B cell (primary cell): ENCODE measurements around the gene URM1. TPM values are rescaled to one million over a fixed set of nuclear protein-coding genes. Genes with fewer than 3 reads are reported as not detected.

ENCODE experiments used
- ATAC-seq: fragments of 200-7000 bp; cut with Tn5 transposase; one replicate; pipeline ENCODE4 v1.10.0; 2021; ENCODE audit warnings: low read depth, mild to moderate bottlenecking, moderate number of reproducible peaks, moderate library complexity
- CTCF ChIA-PET: fragments of 350-600 bp; sonication (Branson Sonifier 250); formaldehyde crosslinking; loops from one replicate; lab custom pipeline; 2021; ENCODE audit warnings: antibody characterized with exemption, inconsistent platforms; lab: Charles Lee
- POLR2A ChIA-PET: fragments of 350-600 bp; sonication (Branson Sonifier 250); formaldehyde crosslinking; loops from one replicate; lab custom pipeline; 2021; ENCODE audit warnings: antibody characterized with exemption; lab: Charles Lee
- DNase-seq: peaks from one replicate; pipeline ENCODE4 v3.0.0; 2013
- H2AFZ ChIP-seq: 2 replicates; pipeline ENCODE4 v1.6.1; 2012; ENCODE audit warnings: mild to moderate bottlenecking, low read depth, low read length; ENCODE audit not compliant: insufficient read depth, poor library complexity, severe bottlenecking
- H3K27ac ChIP-seq, 2 donors: 1 replicate in 1 of 2; 2 replicates in 1 of 2; pipeline ENCODE4 v1.5.1; 2012 to 2013; ENCODE audit warnings: low read length in 2 of 2, mild to moderate bottlenecking in 2 of 2, moderate library complexity in 1 of 2
- H3K27me3 ChIP-seq, 4 experiments: fragments of 200-600 bp in 1 of 4; sonication (generic) in 1 of 4; replicated peaks in 1 of 4; 1 replicate in 2 of 4; 2 replicates in 2 of 4; pipeline versions ENCODE4 v1.6.1 to v1.7.0; 2013 to 2016; ENCODE audit warnings: low read length in 3 of 4, mild to moderate bottlenecking in 2 of 4, mixed read lengths in 1 of 4, moderate library complexity in 1 of 4; ENCODE audit not compliant: insufficient read depth in 4 of 4, control insufficient read depth in 3 of 4; ENCODE audit errors: control extremely low read depth in 1 of 4
- H3K36me3 ChIP-seq, 2 experiments: replicated peaks in 1 of 2; 1 replicate in 1 of 2; 2 replicates in 1 of 2; pipeline versions ENCODE4 v1.6.1 to v1.7.1; 2013; ENCODE audit warnings: low read length in 1 of 2; ENCODE audit not compliant: insufficient read depth in 2 of 2, control insufficient read depth in 1 of 2; ENCODE audit errors: control extremely low read depth in 1 of 2, extremely low read depth in 1 of 2
- H3K4me1 ChIP-seq, 2 donors: fragments of 200-600 bp in 1 of 2; sonication (generic) in 1 of 2; 1 replicate in 1 of 2; 2 replicates in 1 of 2; pipeline versions ENCODE4 v1.5.1 to v1.6.1; 2013 to 2017; ENCODE audit warnings: low read length in 2 of 2; ENCODE audit not compliant: control insufficient read depth in 2 of 2, insufficient read depth in 2 of 2
- H3K4me2 ChIP-seq: replicated peaks from 2 replicates; pipeline ENCODE3; 2012; ENCODE audit warnings: mild to moderate bottlenecking, low read depth, low read length; ENCODE audit not compliant: poor library complexity, severe bottlenecking
- H3K4me3 ChIP-seq, 5 experiments: fragments of 200-600 bp in 1 of 5; sonication (generic) in 1 of 5; 1 replicate in 3 of 5; 2 replicates in 2 of 5; pipeline versions ENCODE4 v1.5.1 to v1.7.0; 2011 to 2016; ENCODE audit warnings: low read length in 4 of 5, mild to moderate bottlenecking in 4 of 5, low read depth in 2 of 5, control low read depth in 1 of 5, moderate library complexity in 1 of 5; ENCODE audit not compliant: insufficient read depth in 1 of 5; ENCODE audit errors: control extremely low read depth in 1 of 5, extremely low read depth in 1 of 5
- H3K79me2 ChIP-seq: fragments of 200-600 bp; sonication (generic); one replicate; pipeline ENCODE4 v1.6.0; 2016; ENCODE audit warnings: low read length; ENCODE audit not compliant: control insufficient read depth, insufficient read depth
- H3K9ac ChIP-seq: fragments of 200-600 bp; sonication (generic); 2 replicates; pipeline ENCODE4 v1.6.1; 2017; ENCODE audit warnings: mild to moderate bottlenecking, low read length, moderate library complexity
- H3K9me3 ChIP-seq, 3 donors: one replicate each; pipeline versions ENCODE4 v1.6.1 to v1.7.1; 2013; ENCODE audit warnings: low read length in 2 of 3; ENCODE audit not compliant: control insufficient read depth in 2 of 3, insufficient read depth in 1 of 3; ENCODE audit errors: control extremely low read depth in 1 of 3
- H4K20me1 ChIP-seq: 2 replicates; pipeline ENCODE4 v1.6.0; 2012; ENCODE audit warnings: mild to moderate bottlenecking, low read length; ENCODE audit not compliant: insufficient read depth, control insufficient read depth, poor library complexity, severe bottlenecking
- H3K27ac Mint-ChIP-seq: one replicate; pipeline ENCODE4 v1.8.0; 2021; ENCODE audit warnings: mixed read lengths
- H3K27me3 Mint-ChIP-seq: one replicate; pipeline ENCODE4 v1.8.0; 2021; ENCODE audit warnings: mixed read lengths
- H3K4me1 Mint-ChIP-seq: one replicate; pipeline ENCODE4 v1.8.0; 2021; ENCODE audit warnings: mixed read lengths
- H3K4me3 Mint-ChIP-seq: one replicate; pipeline ENCODE4 v1.8.0; 2021; ENCODE audit warnings: mixed read lengths
- H3K9me3 Mint-ChIP-seq: one replicate; pipeline ENCODE4 v1.8.0; 2022; ENCODE audit warnings: mixed read lengths; ENCODE audit not compliant: insufficient read depth
- CTCF ChIP-seq: fragments of 200-600 bp; IDR thresholded peaks from one replicate; pipeline ENCODE4 v1.8.0; 2022; ENCODE audit warnings: antibody characterized with exemption, mild to moderate bottlenecking
- EZH2 ChIP-seq: IDR thresholded peaks from 2 replicates; pipeline ENCODE4 v1.6.1; 2012; ENCODE audit warnings: borderline replicate concordance, low read depth, mild to moderate bottlenecking, moderate library complexity, low read length; ENCODE audit not compliant: insufficient read depth, poor library complexity, severe bottlenecking
- WGBS: methylation state at CpG from one replicate; pipeline ENCODE4 v1.1.5; 2013; ENCODE audit warnings: missing lambda C conversion rate; ENCODE audit not compliant: insufficient coverage; 5-methylcytosine and 5-hydroxymethylcytosine counted together
- intact Hi-C: fragments of 100-400 bp; cut with micrococcal nuclease; formaldehyde crosslinking; loops from one replicate; pipeline ENCODE4 v1.10.0; 2022
- polyA plus RNA-seq: library from polyadenylated mRNA; depleted of rRNA; stranded (reverse); fragments of >200 nt; gene quantifications from 2 replicates; pipeline ENCODE4 v1.2.3, GENCODE V29; 2012
- total RNA-seq, 2 donors: library from RNA; stranded (reverse); fragments of 120-200 nt in 1 of 2; gene quantifications; 1 replicate in 1 of 2; 2 replicates in 1 of 2; pipeline versions ENCODE4 v1.2.3 to v1.2.4, GENCODE V29; 2013 to 2022

Gene URM1
- total and polyA plus RNA-seq, 2 donors (not counting 1 experiment from before 2014, with no cell fraction given) = 40.3 to 43.8 TPM

- peak within 1 kb of the TSS; percentile 61 to 95 (median 92) for H3K4me3 ChIP-seq
- POLR2A ChIA-PET = interaction anchor here (0.9 to 1.8 kb wide), 2 partner anchors 17 to 47 kb away, joined by 4 read pairs; partner anchors contain the start of genes GOLGA2, SLC27A4 and SWI5
- intact Hi-C loops = loop anchor here (1.0 to 5.0 kb wide), 6 partner anchors 18 to 230 kb away; partner anchors contain the start of genes CIZ1, GOLGA2, SLC27A4 and SPTAN1
Observed at GRCh38 chr9:128322404-128323211, 48.6 kb upstream of the URM1 start, which contains the start of the genes COQ4 and TRUB2. COQ4 (plus strand) TSS chr9:128322839; CDS start chr9:128322859, 20 bp downstream. TRUB2 (minus strand) TSS chr9:128322447; CDS start chr9:128322408, 39 bp downstream.

More at GRCh38 chr9:128322404-128323211, 48.6 kb upstream of the URM1 start, which contains the start of the genes COQ4 and TRUB2:
- DNase-seq (peak; percentile 97), ATAC-seq (peak; percentile 85)
- H3K9ac ChIP-seq = peak within 1 kb of the TSS; percentile 73
- H3K4me1 ChIP-seq = peaks cover 17 to 22% of the 10 kb centered on the region in 2 donors
- peak within 1 kb of the TSS; percentile 75 to 78 for H3K27ac ChIP-seq
- no peaks in the 10 kb centered on the region for H3K9me3 ChIP-seq
- H4K20me1 ChIP-seq = no peaks in the 10 kb centered on the region
- Mint-ChIP-seq H3K27me3 (no peaks in the 10 kb centered on the region), H3K9me3 (no peaks in the 10 kb centered on the region), H3K4me3 (peak within 1 kb of the TSS; percentile 97), H3K4me1 (peaks cover 31% of the 10 kb centered on the region), H3K27ac (peak within 1 kb of the TSS; percentile 98)
- H3K27me3 ChIP-seq = no peaks in the 10 kb centered on the region
- WGBS = under 1% methylated on average over 83 of the region's 83 CpGs
- CTCF ChIA-PET = interaction anchor here (0.7 to 1.1 kb wide), 2 partner anchors 19 to 22 kb away, joined by 3 to 5 read pairs; no protein-coding TSS in a partner anchor
- H3K4me2 ChIP-seq = peak within 1 kb of the TSS; percentile 95
- H3K36me3 ChIP-seq = peaks cover 0 to 21% of the 10 kb centered on the region in 2 experiments
- TF ChIP-seq EZH2 (no peak), CTCF (no peak)
- H3K79me2 ChIP-seq = peaks cover 38% of the 10 kb centered on the region
- peak within 1 kb of the TSS; percentile 94 for H2AFZ ChIP-seq
